HG02571 (cell line): Measurements from ENCODE around the gene PTPN5.

Experiments used
- ATAC-seq: cut with Tn5 transposase; IDR thresholded peaks from one replicate; pipeline ENCODE4 v1.9.1; 2021; ENCODE audit warnings: mild to moderate bottlenecking, moderate library complexity; ENCODE audit not compliant: unreplicated experiment

The PTPN5 gene

DNA sequence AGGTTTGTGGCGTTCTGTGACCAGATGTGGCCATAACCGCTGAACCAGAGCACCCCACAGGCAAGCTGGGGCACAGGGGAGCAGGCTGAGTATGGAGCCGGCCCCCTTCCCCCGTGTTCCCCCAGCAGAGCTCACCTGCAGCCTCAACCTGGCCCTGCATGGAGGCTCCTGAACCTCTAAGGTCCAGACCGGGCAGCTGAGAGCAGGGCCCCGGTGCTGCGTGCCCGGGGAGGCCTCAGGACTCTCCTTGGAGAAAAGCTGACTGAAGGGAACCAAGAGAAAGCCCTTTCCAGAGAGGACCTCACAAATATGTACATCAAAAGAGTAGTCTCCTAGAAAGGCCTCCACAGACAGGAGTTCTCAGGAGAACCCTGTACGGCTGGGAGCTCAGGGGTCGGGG is 48.2 kb downstream of the PTPN5 start:
- ATAC-seq, result no peak

DNA sequence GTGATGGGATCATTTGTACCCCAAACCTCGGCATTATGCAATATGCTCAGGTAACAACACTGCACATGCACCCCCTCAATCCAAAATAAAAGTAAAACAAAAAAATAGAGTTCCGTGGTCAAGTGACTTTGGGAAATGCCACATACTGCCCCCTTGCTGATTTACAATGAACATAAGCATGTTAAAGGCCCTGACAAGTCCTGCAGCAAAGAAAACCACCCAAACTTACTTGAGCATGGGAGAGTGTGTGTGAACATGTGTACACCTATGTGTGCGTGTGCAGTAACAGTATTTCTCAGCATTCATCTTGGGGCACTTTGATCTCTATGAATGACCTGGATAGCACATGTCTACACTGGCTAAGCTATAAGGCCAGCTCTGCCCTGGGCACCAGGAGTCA is 49.8 kb downstream of the PTPN5 start:
- ATAC-seq, result no peak

- no peak for ATAC-seq
Measured at GRCh38 chr11:18739685-18740084, 51.9 kb downstream of the PTPN5 start.

GRCh38 chr11:18737642-18738041 is 54.0 kb downstream of the PTPN5 start:
- no peak for ATAC-seq

DNA sequence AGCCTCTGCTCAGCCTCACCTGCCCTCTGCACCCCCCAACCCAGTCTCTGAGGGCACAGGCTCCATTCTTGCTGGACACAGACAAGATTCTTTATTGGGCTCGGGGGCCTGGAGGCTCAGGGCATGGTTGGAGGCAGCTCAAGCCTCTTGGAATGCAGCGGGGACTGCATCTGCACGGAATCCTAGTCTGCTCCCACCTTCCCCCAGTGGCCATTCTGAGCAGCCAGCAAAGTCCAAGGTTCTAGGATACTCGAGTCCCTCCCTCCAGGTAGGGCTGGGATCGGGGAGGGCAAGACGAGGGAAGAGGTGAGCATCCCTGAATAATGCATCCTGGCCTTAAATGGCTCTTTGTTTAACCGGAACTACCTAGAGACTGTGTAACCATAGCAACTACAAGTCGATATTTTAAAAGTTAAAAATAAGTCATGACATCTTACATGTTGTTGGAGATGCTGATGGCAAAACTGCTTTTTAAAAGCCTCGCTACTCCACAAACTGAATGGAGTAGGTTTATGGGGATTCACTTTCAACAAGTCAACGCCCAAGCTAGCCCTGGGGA is 54.9 kb downstream of the PTPN5 start:
- no peak for ATAC-seq

GRCh38 chr11:18733202-18733601 is 58.4 kb downstream of the PTPN5 start:
- no peak for ATAC-seq

DNA sequence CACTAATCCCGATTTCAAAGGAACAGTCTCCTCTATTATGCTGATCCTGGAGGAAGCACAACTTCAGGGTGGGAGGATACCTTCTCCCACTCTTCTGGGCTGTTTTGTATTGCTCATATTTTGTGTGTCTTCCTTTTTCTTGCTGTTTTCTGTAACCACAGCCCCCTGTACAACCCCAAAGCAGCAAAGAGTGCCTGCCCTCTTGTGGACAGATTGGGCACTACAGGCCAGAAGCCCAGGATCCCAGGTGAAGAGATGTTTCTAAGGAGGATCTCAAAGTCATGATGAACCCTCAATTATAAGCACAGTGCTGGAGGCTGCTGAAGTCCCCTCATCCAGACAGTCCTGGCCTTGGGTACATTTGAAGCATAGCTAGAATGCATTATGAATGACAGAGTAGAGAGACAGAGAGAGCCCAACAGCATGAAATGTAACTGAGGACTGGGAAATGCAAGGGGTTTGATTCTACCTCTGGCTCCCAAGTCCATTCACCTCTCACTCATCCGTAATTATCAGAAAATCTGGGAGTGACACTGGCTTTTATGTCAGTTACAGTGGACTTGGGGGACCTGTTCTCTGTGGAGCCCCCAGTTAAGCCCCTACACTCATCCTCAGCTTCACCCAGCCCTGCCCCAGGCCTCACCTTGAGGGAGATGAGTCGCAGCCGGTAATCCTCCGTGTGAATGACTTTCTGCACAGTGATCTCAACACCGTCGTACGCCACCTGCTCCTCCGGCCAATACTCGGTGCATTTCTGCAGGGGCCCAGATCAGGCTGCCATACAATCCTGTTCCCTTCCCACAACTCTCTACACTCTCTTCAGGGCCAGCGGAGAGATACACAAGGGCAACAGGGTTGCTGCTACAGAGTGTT is 59.4 kb downstream of the PTPN5 start:
- peak; percentile 51 for ATAC-seq

DNA sequence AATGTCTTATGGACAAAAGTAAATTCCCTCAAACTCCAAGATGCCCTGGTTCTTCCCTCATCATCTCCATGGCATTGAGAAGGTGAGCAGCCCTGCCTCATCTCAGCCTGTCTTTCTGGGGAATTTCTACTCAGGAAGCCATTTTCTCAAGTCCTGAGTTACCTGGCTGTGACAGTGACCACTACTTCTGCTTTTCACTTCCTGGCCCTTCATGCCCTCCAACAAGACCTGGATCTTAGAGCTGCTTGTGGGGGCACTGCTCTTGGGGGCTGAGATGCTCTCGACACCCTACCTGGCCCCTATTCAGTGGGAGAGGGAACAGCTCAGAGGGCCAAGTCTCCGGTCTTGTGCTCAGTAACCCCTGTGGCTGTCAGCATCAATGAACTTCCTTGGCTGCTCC is 60.2 kb downstream of the PTPN5 start:
- ATAC-seq, result no peak

DNA sequence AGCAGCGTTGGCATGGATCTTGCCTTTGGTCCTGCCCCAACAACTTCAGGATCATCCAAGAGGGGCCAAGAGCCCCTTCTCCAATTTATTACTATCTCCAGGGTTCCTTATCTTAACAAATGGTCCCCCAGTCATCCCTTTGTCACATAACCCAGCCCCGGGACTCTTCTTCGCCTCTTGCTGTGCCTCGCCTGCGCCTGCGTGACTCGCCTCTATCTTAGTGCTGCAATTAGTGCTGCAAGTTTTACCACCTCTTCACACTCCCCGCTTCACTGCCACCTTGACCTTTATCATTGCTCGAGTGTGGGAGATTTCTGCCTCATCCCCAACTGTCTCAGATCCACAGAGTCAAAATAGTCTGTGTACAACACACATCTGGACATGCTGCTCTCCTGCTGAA is 61.6 kb downstream of the PTPN5 start:
- no peak for ATAC-seq

DNA sequence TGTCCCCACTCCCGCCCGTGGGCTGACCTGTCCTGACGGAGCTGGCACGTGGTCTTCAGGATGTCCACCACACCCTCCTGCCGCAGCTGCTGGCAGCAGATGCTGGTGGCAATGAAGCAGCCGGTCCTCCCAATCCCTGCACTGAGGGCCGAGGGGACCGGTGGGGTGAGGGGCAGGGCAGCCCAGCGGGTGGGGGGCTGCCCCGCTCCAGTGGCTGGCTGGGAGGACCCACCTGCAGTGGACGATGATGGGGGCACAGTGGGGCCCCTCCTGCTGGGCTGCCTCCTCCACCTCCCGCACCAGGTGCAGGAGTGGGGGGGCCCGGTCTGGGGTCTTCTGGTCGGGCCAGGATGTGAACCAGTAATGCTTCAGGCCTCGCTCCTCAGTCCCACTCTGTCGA is 62.2 kb downstream of the PTPN5 start:
- no peak for ATAC-seq

DNA sequence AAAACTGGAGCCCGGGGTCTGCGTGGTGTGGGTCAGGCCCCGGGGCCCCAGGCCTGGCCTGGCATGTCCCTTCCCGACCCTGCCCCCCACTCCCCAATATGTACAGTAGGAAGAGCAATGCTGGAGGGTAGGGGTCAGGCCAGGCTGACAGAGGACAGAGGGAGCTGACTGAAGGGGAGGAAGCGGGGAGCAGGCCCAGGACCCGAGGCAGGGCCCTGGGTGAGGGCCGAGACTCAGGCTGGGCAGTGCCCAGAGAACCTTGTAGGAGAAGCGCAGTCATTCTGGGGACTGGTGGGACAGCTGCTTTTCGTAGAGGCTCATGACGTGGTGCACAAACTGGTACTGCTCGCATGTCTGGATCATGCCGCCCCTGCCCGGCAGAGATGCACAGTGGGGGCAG is 62.9 kb downstream of the PTPN5 start:
- ATAC-seq, result no peak

DNA sequence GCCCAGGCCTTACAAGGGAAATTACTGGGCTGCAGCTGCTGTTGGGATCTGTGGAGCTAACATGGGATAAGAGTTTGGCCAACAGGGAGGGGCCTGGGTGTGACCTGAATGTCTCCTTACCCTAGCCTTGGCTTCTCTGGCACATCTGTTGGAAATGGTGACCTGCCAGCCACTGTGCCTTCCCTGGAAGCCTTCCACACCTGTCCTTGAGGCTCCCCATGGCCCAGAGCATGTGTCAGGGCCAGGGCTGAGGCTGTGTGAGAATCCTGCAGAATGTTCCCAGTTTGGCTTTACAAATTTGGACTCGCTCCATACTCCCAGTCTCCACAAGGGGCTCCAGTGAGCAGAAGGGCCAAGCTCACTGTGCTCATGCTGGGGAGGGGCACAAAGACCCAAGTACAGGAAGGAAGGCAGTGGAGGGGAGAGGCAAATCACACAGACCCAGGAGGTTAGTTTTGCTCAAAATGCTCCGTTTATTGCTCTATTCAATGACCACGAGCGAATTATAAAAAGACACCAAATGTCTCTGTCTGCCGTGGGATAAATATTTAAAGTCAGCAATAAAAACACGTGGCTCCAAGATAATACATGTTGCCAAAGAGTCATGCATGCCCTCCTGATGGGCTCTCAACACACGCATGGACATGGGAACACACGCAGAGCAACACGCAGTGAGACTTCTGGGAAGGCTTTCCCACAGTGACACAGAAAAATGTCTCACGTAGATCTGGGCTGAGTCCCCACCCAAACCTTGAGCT is 63.9 kb downstream of the PTPN5 start:
- ATAC-seq, result no peak

DNA sequence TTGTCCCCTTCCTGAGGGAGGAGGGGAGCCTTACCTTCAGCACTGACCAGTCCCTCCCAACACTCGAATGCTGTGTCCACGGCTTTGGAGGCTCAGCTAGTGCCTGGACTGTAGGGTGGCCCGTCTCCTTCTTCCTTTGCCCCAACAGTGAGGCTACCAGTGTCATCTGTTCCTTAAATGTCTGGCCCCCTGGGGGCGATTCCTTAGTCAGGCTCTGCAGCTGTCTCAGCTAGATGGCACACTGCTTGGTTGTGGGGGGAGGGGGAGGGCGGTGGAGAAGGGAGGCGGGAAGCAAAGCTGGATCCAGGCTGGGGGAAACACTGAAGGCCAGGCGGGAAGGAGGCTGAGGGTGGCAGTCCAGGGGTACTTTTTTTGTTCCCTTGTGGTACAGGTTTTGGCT is 65.6 kb downstream of the PTPN5 start, which contains the start of gene IGSF22:
IGSF22 (minus strand) TSS at position 149 of the 400 bp plus-strand sequence. CDS start 1,952 bp downstream, outside the sequence.
- no peak for ATAC-seq

DNA sequence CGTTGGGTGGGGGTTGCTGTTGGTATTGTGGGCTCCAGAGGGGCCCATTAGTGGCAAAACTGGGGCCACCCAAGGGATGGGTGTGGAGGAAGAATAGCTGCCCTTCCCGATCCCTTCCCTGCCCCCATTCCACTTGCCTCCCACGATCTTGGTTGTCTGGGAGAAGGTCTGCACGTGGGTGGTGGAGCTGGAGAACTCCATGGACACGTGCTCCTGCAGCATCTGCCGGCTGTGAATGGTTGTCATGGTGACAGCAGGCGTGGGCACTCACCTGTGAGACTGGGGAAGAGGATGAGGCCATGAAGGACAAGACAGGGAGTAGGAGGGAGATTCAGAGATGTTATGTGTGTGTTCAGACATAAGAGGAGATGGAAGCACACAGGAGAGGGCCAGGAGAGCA is 67.6 kb downstream of the PTPN5 start:
- no peak for ATAC-seq

DNA sequence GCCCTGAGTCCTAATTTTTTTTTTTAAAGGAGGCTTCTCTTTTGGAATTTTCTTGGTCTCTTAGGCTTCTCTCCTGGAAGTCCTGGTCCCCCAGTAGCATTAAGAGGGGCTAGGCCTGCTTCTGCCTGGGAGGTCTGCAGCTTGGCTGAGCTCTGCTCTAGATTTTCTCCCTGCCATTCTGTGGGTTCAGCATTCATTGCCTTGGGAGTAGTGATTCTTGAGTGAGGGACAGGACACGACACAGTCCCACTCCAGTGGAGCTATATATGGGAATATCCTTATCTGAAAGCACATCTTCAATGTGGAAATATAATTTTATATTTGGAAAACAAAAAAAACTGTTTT is 69.3 kb downstream of the PTPN5 start:
- ATAC-seq, result no peak

GRCh38 chr11:18721561-18722292 is 69.9 kb downstream of the PTPN5 start:
- ATAC-seq, result peak; percentile 70

- ATAC-seq, result peak; percentile 84
Measured at GRCh38 chr11:18720808-18721560, 70.6 kb downstream of the PTPN5 start.

GRCh38 chr11:18720091-18720807 is 71.3 kb downstream of the PTPN5 start:
- no peak for ATAC-seq

- no peak for ATAC-seq
Measured at GRCh38 chr11:18715476-18715875, 76.1 kb downstream of the PTPN5 start.

GRCh38 chr11:18714443-18714780 is 77.2 kb downstream of the PTPN5 start:
- ATAC-seq, result no peak
